NB4 (cell line): ENCODE measurements around the gene AP1G1.

ENCODE experiments used
- CTCF ChIP-seq: IDR thresholded peaks from one replicate; pipeline ENCODE4 v1.5.1; 2012; ENCODE audit warnings: low read depth, low read length
- POLR2A ChIP-seq: IDR thresholded peaks from 2 replicates; pipeline ENCODE4 v1.6.1; 2011; ENCODE audit warnings: mild to moderate bottlenecking; ENCODE audit not compliant: insufficient read length; ENCODE audit errors: extremely low read depth

DNA sequence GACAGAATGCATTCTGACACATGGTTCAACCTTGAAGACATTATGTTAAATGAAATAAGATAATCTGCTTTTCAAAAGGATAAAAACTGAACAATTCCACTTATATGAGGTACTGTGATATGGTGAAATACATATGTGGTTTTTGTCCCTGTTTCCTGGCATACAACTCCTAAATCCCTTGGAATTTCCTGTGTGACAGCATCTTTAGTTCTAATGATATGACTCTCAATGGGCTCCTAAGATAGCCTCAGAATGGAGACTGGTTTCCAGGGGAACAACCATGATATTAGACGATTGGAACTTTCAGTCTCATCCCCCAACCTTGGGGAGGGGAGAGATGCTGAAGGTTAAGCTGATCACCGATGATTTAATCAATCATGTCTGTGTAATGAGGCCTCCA, 46.4 kb downstream of the AP1G1 start:
- no peak for TF ChIP-seq CTCF
- TF ChIP-seq POLR2A, result no peak
